ENCODE data around the gene SPPL2B. TPM values are rescaled to one million over a fixed set of nuclear protein-coding genes. Genes with fewer than 3 reads are reported as not detected.

Gene SPPL2B
- total RNA-seq, 4 donors from 2014 or later, result 149 to 367 (median 242) TPM

DNA sequence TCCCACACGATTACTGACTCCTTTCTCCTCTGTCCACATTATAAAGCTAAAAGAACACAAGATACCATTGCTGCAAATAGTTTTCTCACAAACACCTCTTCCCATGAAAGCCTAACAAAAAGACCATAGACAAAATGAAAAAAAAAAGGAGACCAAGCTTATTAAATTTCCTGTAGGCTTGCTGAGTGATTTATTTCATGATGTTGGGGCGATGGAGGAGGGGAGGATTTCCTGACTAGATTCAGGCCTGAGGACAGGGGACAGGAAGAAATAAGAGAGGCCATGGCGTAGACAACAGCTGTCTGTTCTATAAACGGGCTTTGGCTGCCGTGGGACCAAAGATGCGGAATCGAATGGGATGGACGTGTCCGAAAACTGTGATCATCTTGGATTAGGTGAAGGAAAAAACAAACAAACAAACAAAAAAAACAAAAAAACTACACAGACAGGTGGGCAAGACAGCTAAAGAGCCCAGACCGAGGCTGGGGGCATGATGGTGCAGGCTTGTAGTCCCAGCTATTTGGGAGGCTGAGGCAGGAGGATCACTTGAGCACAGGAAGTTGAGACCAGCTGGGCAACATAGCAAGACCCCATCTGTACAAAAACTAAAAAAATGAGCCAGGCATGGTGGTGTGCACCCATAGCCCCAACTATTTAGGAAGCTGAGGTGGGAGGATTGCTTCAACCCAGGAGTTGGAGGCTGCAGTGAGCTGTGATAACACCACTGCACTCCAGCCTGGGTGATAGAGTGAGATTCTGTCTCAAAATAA, 36.9 kb downstream of the SPPL2B start:
- no peak overlapping the region for H3K27ac ChIP-seq
- intact Hi-C loops (cut with DNase I; ENCODE audit: low total_unique reads), result no loop called here
- in situ Hi-C loops (cut with MboI; ENCODE audit: low pct_ligation_motif_present in 1 of 4, low pct_unique_long_range_greater_than_20kb in 1 of 4, low sequenced_read_pairs in 3 of 4), result no loop called here
- H3K9me3 ChIP-seq, result no peaks in the 10 kb centered on the region
- peaks cover 47% of the 10 kb centered on the region for H3K27me3 ChIP-seq
- no peak for DNase-seq
- H3K4me3 ChIP-seq, result no peak overlapping the region
- WGBS, 2 donors (ENCODE audit: low coverage in 1 of 2), result 72 to 73% methylated on average over 6 to 10 of the region's 10 CpGs
- no peak for TF ChIP-seq POLR2AphosphoS5 (IDR thresholded peaks at IDR 0.05)
- TF ChIP-seq POLR2A (IDR thresholded peaks at IDR 0.05), result no peak
- no peak for TF ChIP-seq EP300 (IDR thresholded peaks at IDR 0.05; ENCODE audit: low read depth)
- no peak for TF ChIP-seq CTCF (IDR thresholded peaks at IDR 0.05)
- no peaks in the 10 kb centered on the region for H3K36me3 ChIP-seq
- no peaks in the 10 kb centered on the region for H3K4me1 ChIP-seq

DNA sequence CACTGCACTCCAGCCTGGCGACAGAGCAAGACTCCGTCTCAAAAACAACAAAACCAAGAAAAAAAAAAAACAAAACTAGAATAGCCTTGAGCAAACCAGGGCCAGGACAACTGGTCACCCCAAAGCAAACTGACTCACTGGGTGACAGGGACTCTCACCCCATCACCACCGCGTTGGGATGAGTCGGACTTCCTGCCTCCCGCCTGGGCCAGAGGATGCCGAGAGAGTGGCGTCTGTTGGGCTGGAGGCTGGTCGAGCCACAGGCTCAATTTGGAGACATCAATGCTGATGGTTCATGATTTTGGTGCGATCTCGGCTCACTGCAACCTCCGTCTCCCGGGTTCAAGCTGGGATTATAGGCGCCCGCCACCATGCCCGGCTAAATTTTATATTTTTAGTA, 43.2 kb downstream of the SPPL2B start:
- intact Hi-C loops (cut with DNase I; ENCODE audit: low total_unique reads) (no loop called here), in situ Hi-C loops (cut with MboI; ENCODE audit: low pct_ligation_motif_present in 1 of 4, low pct_unique_long_range_greater_than_20kb in 1 of 4, low sequenced_read_pairs in 3 of 4) (no loop called here)
- DNase-seq, result no peak
- no peaks in the 10 kb centered on the region for H3K36me3 ChIP-seq
- peaks cover 21% of the 10 kb centered on the region for H3K27me3 ChIP-seq
- H3K27ac ChIP-seq, result no peak overlapping the region
- no peaks in the 10 kb centered on the region for H3K9me3 ChIP-seq
- no peaks in the 10 kb centered on the region for H3K4me1 ChIP-seq
- H3K4me3 ChIP-seq, result no peak overlapping the region
- 76 to 90% methylated on average over 4 to 16 of the region's 16 CpGs for WGBS, 2 donors (ENCODE audit: low coverage in 1 of 2)
- TF ChIP-seq CTCF (IDR thresholded peaks at IDR 0.05), result no peak
- no peak for TF ChIP-seq POLR2A (IDR thresholded peaks at IDR 0.05)
- TF ChIP-seq EP300 (IDR thresholded peaks at IDR 0.05; ENCODE audit: low read depth), result no peak
- TF ChIP-seq POLR2AphosphoS5 (IDR thresholded peaks at IDR 0.05), result no peak

DNA sequence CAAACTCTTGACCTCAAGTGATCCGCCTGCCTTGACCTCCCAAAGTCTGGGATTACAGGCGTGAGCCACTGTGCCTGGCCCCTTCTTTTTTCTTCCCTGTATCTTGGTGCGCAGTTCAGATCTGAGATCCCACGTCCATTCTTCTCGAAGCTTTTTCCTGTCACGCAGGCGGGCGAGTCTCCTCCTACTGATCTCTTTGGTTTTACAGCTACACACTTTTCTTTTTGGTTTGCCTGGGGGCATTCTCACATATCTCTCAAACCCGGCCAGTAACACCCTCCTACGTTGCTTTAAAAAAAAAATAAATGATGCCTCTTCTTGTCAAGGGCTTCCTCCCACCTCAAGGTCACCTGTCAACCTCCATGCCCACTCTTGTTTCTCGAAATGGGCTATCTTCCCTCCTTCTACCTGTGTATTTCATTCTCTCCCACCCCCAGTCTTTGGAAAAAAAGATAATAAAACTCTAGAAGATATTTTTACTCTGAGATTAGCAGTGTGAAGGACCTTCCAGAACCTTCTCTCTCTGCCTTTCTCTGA, 43.7 kb downstream of the SPPL2B start:
- no peak for DNase-seq
- Histone ChIP-seq H3K9me3 (no peaks in the 10 kb centered on the region), H3K4me3 (no peak overlapping the region), H3K4me1 (no peaks in the 10 kb centered on the region), H3K27ac (no peak overlapping the region), H3K36me3 (no peaks in the 10 kb centered on the region), H3K27me3 (peaks cover 21% of the 10 kb centered on the region)
- WGBS, 2 donors (ENCODE audit: low coverage in 1 of 2), result 42 to 58% methylated on average over 10 to 11 of the region's 11 CpGs
- in situ Hi-C loops (cut with MboI; ENCODE audit: low pct_ligation_motif_present in 1 of 4, low pct_unique_long_range_greater_than_20kb in 1 of 4, low sequenced_read_pairs in 3 of 4), result no loop called here
- intact Hi-C loops (cut with DNase I; ENCODE audit: low total_unique reads), result no loop called here
- TF ChIP-seq POLR2AphosphoS5 (IDR thresholded peaks at IDR 0.05), result no peak
- no peak for TF ChIP-seq EP300 (IDR thresholded peaks at IDR 0.05; ENCODE audit: low read depth)
- no peak for TF ChIP-seq CTCF (IDR thresholded peaks at IDR 0.05)
- no peak for TF ChIP-seq POLR2A (IDR thresholded peaks at IDR 0.05)

DNA sequence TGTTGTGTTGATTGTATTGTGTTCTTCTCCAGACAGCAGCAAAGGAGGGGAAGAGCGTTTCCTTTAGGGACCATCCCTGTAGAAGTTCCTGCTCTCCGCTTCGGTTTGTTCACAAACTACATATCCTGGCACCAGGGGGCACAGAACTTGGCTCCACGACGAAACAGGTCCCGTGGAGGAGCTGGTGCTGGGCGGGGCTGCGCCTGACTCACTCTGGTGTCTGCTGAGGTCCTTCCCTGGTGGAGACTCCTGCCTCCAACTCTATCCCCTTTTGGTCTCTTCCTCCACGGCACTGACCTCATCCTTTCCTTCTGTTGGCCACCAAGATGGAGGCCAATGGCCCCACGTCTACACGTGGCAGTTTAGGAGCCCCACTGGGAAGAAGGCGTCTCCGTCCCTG, 46.3 kb downstream of the SPPL2B start:
- no peaks in the 10 kb centered on the region for H3K4me1 ChIP-seq
- no peak for TF ChIP-seq CTCF (IDR thresholded peaks at IDR 0.05)
- TF ChIP-seq POLR2AphosphoS5 (IDR thresholded peaks at IDR 0.05), result no peak
- TF ChIP-seq EP300 (IDR thresholded peaks at IDR 0.05; ENCODE audit: low read depth), result no peak
- no peak for TF ChIP-seq POLR2A (IDR thresholded peaks at IDR 0.05)
- no peaks in the 10 kb centered on the region for H3K36me3 ChIP-seq
- H3K4me3 ChIP-seq, result no peak overlapping the region
- intact Hi-C loops (cut with DNase I; ENCODE audit: low total_unique reads) (no loop called here), in situ Hi-C loops (cut with MboI; ENCODE audit: low pct_ligation_motif_present in 1 of 4, low pct_unique_long_range_greater_than_20kb in 1 of 4, low sequenced_read_pairs in 3 of 4) (loop anchor here in 2 of 4 donors (25.0 kb wide), 1 partner anchor 88 kb away; the partner anchor contains the start of gene PEAK3 (in 2 of the 2))
- WGBS, 2 donors (ENCODE audit: low coverage in 1 of 2), result 87% methylated on average over 13 of the region's 13 CpGs; no CpG with 5 or more reads in 1 of the 2 donors
- H3K27ac ChIP-seq, result no peak overlapping the region
- peaks cover 21% of the 10 kb centered on the region for H3K27me3 ChIP-seq
- no peaks in the 10 kb centered on the region for H3K9me3 ChIP-seq
- no peak for DNase-seq
